ENCODE measurements around the gene UPK1B.

The UPK1B gene

DNA sequence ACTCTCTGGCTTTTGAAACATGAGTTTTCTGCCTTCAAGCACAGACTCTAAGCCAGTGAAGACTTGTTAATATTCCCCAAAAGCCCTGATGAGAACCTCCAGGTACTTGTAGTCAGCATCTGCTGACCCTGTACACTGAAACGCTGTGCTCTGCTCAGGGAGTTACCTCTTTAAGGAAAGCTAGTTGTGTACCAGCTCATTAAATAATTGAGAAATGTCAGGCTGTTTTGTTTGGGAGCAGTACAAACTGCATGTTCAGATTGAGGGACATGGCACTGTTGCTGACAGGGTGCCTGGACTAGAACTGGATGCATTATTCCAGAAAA is 21.7 kb downstream of the UPK1B start:
- TF ChIP-seq, protein P1, sequence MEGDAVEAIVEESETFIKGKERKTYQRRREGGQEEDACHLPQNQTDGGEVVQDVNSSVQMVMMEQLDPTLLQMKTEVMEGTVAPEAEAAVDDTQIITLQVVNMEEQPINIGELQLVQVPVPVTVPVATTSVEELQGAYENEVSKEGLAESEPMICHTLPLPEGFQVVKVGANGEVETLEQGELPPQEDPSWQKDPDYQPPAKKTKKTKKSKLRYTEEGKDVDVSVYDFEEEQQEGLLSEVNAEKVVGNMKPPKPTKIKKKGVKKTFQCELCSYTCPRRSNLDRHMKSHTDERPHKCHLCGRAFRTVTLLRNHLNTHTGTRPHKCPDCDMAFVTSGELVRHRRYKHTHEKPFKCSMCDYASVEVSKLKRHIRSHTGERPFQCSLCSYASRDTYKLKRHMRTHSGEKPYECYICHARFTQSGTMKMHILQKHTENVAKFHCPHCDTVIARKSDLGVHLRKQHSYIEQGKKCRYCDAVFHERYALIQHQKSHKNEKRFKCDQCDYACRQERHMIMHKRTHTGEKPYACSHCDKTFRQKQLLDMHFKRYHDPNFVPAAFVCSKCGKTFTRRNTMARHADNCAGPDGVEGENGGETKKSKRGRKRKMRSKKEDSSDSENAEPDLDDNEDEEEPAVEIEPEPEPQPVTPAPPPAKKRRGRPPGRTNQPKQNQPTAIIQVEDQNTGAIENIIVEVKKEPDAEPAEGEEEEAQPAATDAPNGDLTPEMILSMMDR (IDR thresholded peaks at IDR 0.05; ENCODE audit: low read depth, low read length) = no peak
- Histone ChIP-seq H3K27me3 (ENCODE audit: insufficient read depth, low read depth, severe bottlenecking) (no peaks in the 10 kb centered on the region), H3K27ac (no peak overlapping the region), H3K4me3 (ENCODE audit: low read depth, low read length) (no peak overlapping the region), H3K36me3 (no peaks in the 10 kb centered on the region), H3K9me3 (ENCODE audit: severe bottlenecking) (no peaks in the 10 kb centered on the region)
- no peak for DNase-seq

GRCh38 chr3:119195911-119196310 is 22.5 kb downstream of the UPK1B start:
- DNase-seq = no peak
- H3K9me3 ChIP-seq (ENCODE audit: severe bottlenecking) = no peaks in the 10 kb centered on the region
- no peaks in the 10 kb centered on the region for H3K36me3 ChIP-seq
- TF ChIP-seq, protein P1 (IDR thresholded peaks at IDR 0.05; ENCODE audit: low read depth, low read length) = no peak
- no peaks in the 10 kb centered on the region for H3K27me3 ChIP-seq (ENCODE audit: insufficient read depth, low read depth, severe bottlenecking)
- H3K27ac ChIP-seq = no peak overlapping the region
- H3K4me3 ChIP-seq (ENCODE audit: low read depth, low read length) = no peak overlapping the region

- no peak for DNase-seq
- no peaks in the 10 kb centered on the region for H3K27me3 ChIP-seq (ENCODE audit: insufficient read depth, low read depth, severe bottlenecking)
Measured at GRCh38 chr3:119205209-119205608, 31.8 kb downstream of the UPK1B start.

DNA sequence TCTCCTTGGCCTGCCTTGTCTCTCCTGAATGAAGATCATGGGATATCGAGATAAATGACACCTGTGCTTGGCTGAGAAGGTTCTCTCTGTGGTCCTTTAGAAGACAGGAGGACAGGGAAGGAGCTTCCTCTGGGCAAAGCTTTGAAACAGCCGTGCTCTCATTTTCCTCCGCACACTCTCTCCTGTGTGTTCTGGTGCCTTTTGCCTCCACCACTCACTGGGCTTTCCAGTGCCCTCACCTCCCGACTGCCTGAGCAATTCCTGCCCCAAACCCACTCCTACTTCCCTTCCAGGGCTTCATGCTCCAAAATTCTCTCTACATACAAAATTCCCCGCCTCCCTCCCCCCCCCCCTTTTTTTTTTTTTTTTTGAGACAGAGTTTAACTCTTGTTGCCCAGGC is 32.3 kb downstream of the UPK1B start:
- Histone ChIP-seq H3K4me3 (ENCODE audit: low read depth, low read length) (no peak overlapping the region), H3K36me3 (peaks cover 3% of the 10 kb centered on the region; the same call in 1 of the 2 replicates), H3K27ac (no peak overlapping the region), H3K27me3 (ENCODE audit: insufficient read depth, low read depth, severe bottlenecking) (no peaks in the 10 kb centered on the region), H3K9me3 (ENCODE audit: severe bottlenecking) (no peaks in the 10 kb centered on the region)
- TF ChIP-seq, protein P1 (IDR thresholded peaks at IDR 0.05; ENCODE audit: low read depth, low read length) = no peak
- DNase-seq = no peak

More at GRCh38 chr3:119205209-119205608, 31.8 kb downstream of the UPK1B start:
- TF ChIP-seq, protein P1 (IDR thresholded peaks at IDR 0.05; ENCODE audit: low read depth, low read length) = no peak
- Histone ChIP-seq H3K9me3 (ENCODE audit: severe bottlenecking) (no peaks in the 10 kb centered on the region), H3K27ac (no peak overlapping the region), H3K36me3 (peaks cover 3% of the 10 kb centered on the region; the same call in 1 of the 2 replicates), H3K4me3 (ENCODE audit: low read depth, low read length) (no peak overlapping the region)

DNA sequence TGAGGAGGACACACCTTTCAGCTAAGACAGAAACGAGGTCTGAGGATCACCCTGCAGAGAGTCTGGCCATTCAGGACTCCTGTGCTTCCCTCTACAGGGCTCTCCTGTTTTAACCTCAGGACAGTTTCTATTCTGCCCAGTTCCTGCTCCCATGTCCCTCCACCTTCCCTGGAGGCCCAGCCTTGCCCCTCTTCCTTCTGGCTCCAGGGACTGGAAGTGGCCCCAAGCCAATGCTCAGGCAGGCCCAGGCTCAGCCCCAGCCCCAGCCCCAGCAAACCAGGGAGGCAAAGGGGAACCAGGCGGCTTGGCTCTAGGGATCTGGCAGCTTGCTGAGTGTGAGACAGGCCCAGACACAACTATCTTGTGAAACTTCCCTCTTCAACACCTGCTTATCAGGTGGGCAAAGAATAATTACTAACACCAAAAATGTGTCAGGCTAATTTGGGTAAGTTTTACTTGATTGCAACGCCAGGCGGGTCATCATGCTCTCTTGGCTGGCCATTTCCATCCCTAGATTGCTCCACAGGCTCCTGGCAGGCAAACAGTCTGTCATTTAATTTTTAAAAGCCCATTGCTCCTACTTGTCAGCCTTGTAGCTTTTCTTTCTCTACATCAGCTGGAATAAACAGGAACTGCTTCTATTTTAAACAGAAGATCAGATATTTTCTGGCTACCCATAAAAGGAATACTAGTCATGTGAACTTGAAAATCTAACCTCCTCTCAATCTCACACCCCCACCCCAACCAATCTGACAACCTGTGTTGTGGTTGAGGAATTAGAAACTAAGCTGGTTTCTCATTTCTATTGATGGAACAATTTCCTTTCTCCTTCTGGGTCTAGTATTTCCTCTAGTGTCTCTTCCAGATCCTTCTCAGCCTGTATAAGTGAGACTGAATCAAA is 33.5 kb downstream of the UPK1B start:
- H3K27ac ChIP-seq = no peak overlapping the region
- no peak for DNase-seq
- TF ChIP-seq, protein P1 (IDR thresholded peaks at IDR 0.05; ENCODE audit: low read depth, low read length) = no peak

More for the DNA sequence above, 33.5 kb downstream of the UPK1B start:
- Histone ChIP-seq H3K27me3 (ENCODE audit: insufficient read depth, low read depth, severe bottlenecking) (no peaks in the 10 kb centered on the region), H3K4me3 (ENCODE audit: low read depth, low read length) (no peak overlapping the region), H3K9me3 (ENCODE audit: severe bottlenecking) (no peaks in the 10 kb centered on the region), H3K36me3 (peaks cover 4% of the 10 kb centered on the region)
